Neural progenitor cell (in vitro differentiated cells): ENCODE data around the gene GAS2L3. TPM values are rescaled to one million over a fixed set of nuclear protein-coding genes. Genes with fewer than 3 reads are reported as not detected.

Experiments
- DNase-seq: peaks from one replicate; pipeline ENCODE4 v3.0.0-alpha.2; 2016; ENCODE audit warnings: low spot score
- H2AFZ ChIP-seq: fragments of 200-600 bp; sonication (generic); replicated peaks from 2 replicates; pipeline ENCODE4 v1.6.1; 2016; ENCODE audit warnings: antibody characterized with exemption
- H3F3A ChIP-seq: fragments of 200-600 bp; sonication (generic); 2 replicates; pipeline ENCODE4 v1.6.1; 2016; ENCODE audit warnings: antibody characterized with exemption, low read depth
- H3K27ac ChIP-seq: fragments of 200-600 bp; sonication (generic); 2 replicates; pipeline ENCODE4 v1.5.1; 2016; ENCODE audit warnings: mild to moderate bottlenecking
- H3K27me3 ChIP-seq: fragments of 200-600 bp; sonication (generic); 2 replicates; pipeline ENCODE4 v1.6.1; 2016; ENCODE audit warnings: mild to moderate bottlenecking, moderate library complexity
- H3K36me3 ChIP-seq: fragments of 200-600 bp; sonication (generic); 2 replicates; pipeline ENCODE4 v1.5.1; 2016
- H3K4me1 ChIP-seq: fragments of 200-600 bp; sonication (generic); 2 replicates; pipeline ENCODE4 v1.6.1; 2016; ENCODE audit warnings: mixed run types
- H3K4me2 ChIP-seq: fragments of 200-600 bp; sonication (generic); 2 replicates; pipeline ENCODE4 v1.6.1; 2016
- H3K4me3 ChIP-seq: fragments of 200-600 bp; sonication (generic); 2 replicates; pipeline ENCODE4 v1.5.1; 2016
- H3K79me2 ChIP-seq: fragments of 200-600 bp; sonication (generic); 2 replicates; pipeline ENCODE4 v1.6.1; 2016; ENCODE audit warnings: low read depth
- H3K9ac ChIP-seq: fragments of 200-600 bp; sonication (generic); 2 replicates; pipeline ENCODE4 v1.6.1; 2016
- H3K9me3 ChIP-seq: fragments of 200-600 bp; sonication (generic); 2 replicates; pipeline ENCODE4 v1.5.1; 2016; ENCODE audit warnings: low read depth
- H4K20me1 ChIP-seq: fragments of 200-600 bp; sonication (generic); 2 replicates; pipeline ENCODE4 v1.6.1; 2016; ENCODE audit warnings: low read depth
- H3K27ac Mint-ChIP-seq: 3 replicates; pipeline ENCODE4 v1.8.0; 2021; ENCODE audit warnings: mixed read lengths
- H3K27me3 Mint-ChIP-seq: 2 replicates; pipeline ENCODE4 v1.8.0; 2022; ENCODE audit warnings: low read depth, mild to moderate bottlenecking, inconsistent platforms, moderate library complexity, mixed read lengths; ENCODE audit not compliant: insufficient read depth
- H3K36me3 Mint-ChIP-seq: 3 replicates; pipeline ENCODE4 v1.8.0; 2021; ENCODE audit warnings: mixed read lengths
- H3K4me1 Mint-ChIP-seq: 3 replicates; pipeline ENCODE4 v1.8.0; 2021; ENCODE audit warnings: mixed read lengths
- H3K4me3 Mint-ChIP-seq: 3 replicates; pipeline ENCODE4 v1.8.0; 2021; ENCODE audit warnings: mild to moderate bottlenecking, moderate library complexity, mixed read lengths
- H3K9me3 Mint-ChIP-seq: 3 replicates; pipeline ENCODE4 v1.8.0; 2020; ENCODE audit warnings: mixed read lengths
- CTCF ChIP-seq: fragments of 200-600 bp; sonication (generic); IDR thresholded peaks from 2 replicates; pipeline ENCODE4 v1.5.1; 2017; ENCODE audit warnings: antibody characterized with exemption, mild to moderate bottlenecking
- EZH2 ChIP-seq: fragments of 200-600 bp; sonication (generic); IDR thresholded peaks from 2 replicates; pipeline ENCODE4 v1.6.1; 2017; ENCODE audit warnings: antibody characterized with exemption, mild to moderate bottlenecking, moderate library complexity
- EZH2phosphoT487 ChIP-seq: fragments of 200-600 bp; sonication (generic); IDR thresholded peaks from 2 replicates; pipeline ENCODE4 v1.6.1; 2017; ENCODE audit warnings: antibody characterized with exemption
- total RNA-seq: library from RNA; depleted of rRNA; stranded (reverse); fragments of >200 nt; gene quantifications from 2 replicates; pipeline ENCODE4 v1.2.3, GENCODE V29; 2015; ENCODE audit warnings: low replicate concordance

Gene GAS2L3
- total RNA-seq, 1 donor from 2014 or later = 57.6 TPM

GRCh38 chr12:100579844-100580243, 6.4 kb downstream of the GAS2L3 start:
- no peaks in the 10 kb centered on the region for H3K27me3 Mint-ChIP-seq
- Histone ChIP-seq H3K27me3 (no peaks in the 10 kb centered on the region), H3K79me2 (peaks cover 88% of the 10 kb centered on the region), H3K9ac (no peak overlapping the region), H3K4me3 (no peak overlapping the region), H2AFZ (no peak overlapping the region), H3K36me3 (no peaks in the 10 kb centered on the region), H3F3A (no peaks in the 10 kb centered on the region), H3K9me3 (no peaks in the 10 kb centered on the region), H4K20me1 (peaks cover 8% of the 10 kb centered on the region), H3K4me2 (no peak overlapping the region), H3K4me1 (peaks cover 2% of the 10 kb centered on the region), H3K27ac (no peak overlapping the region)
- H3K27ac Mint-ChIP-seq = no peak overlapping the region
- DNase-seq = no peak
- peaks cover 28% of the 10 kb centered on the region for H3K36me3 Mint-ChIP-seq
- H3K9me3 Mint-ChIP-seq = peaks cover 29% of the 10 kb centered on the region
- H3K4me1 Mint-ChIP-seq = peaks cover 5% of the 10 kb centered on the region
- no peak overlapping the region for H3K4me3 Mint-ChIP-seq
- TF ChIP-seq EZH2phosphoT487 (no peak), EZH2 (no peak), CTCF (no peak)

- Histone ChIP-seq H3K4me3 (no peak overlapping the region), H3K36me3 (no peaks in the 10 kb centered on the region), H3K79me2 (peaks cover 64% of the 10 kb centered on the region), H3F3A (no peaks in the 10 kb centered on the region), H3K27me3 (no peaks in the 10 kb centered on the region), H3K4me1 (no peaks in the 10 kb centered on the region), H3K27ac (no peak overlapping the region), H2AFZ (no peak overlapping the region), H3K9ac (no peak overlapping the region), H3K4me2 (no peak overlapping the region), H3K9me3 (no peaks in the 10 kb centered on the region), H4K20me1 (no peaks in the 10 kb centered on the region)
- H3K4me3 Mint-ChIP-seq = no peak overlapping the region
- H3K27ac Mint-ChIP-seq = no peak overlapping the region
- no peak for TF ChIP-seq CTCF
- no peak for TF ChIP-seq EZH2
- TF ChIP-seq EZH2phosphoT487 = no peak
- peaks cover 33% of the 10 kb centered on the region for H3K36me3 Mint-ChIP-seq
- H3K9me3 Mint-ChIP-seq = peaks cover 67% of the 10 kb centered on the region
- H3K4me1 Mint-ChIP-seq = no peaks in the 10 kb centered on the region
- no peak for DNase-seq
- H3K27me3 Mint-ChIP-seq = no peaks in the 10 kb centered on the region
These were observed 10.8 kb downstream of the GAS2L3 start for GRCh38 chr12:100584256-100584655.

- H3K9me3 Mint-ChIP-seq = peaks cover 34% of the 10 kb centered on the region
- Histone ChIP-seq H3K4me1 (peaks cover 6% of the 10 kb centered on the region), H2AFZ (no peak overlapping the region), H3K27ac (no peak overlapping the region), H3F3A (no peaks in the 10 kb centered on the region), H4K20me1 (no peaks in the 10 kb centered on the region), H3K79me2 (peaks cover 14% of the 10 kb centered on the region), H3K4me3 (no peak overlapping the region), H3K9me3 (no peaks in the 10 kb centered on the region), H3K4me2 (no peak overlapping the region), H3K9ac (no peak overlapping the region), H3K27me3 (no peaks in the 10 kb centered on the region), H3K36me3 (no peaks in the 10 kb centered on the region)
- no peak overlapping the region for H3K27ac Mint-ChIP-seq
- TF ChIP-seq EZH2phosphoT487 = no peak
- no peak for TF ChIP-seq EZH2
- no peak for TF ChIP-seq CTCF
- H3K36me3 Mint-ChIP-seq = peaks cover 16% of the 10 kb centered on the region
- no peak overlapping the region for H3K4me3 Mint-ChIP-seq
- no peaks in the 10 kb centered on the region for H3K27me3 Mint-ChIP-seq
- peaks cover 22% of the 10 kb centered on the region for H3K4me1 Mint-ChIP-seq
- no peak for DNase-seq
These were observed 18.5 kb downstream of the GAS2L3 start for GRCh38 chr12:100591979-100592378.
